Neural cell (in vitro differentiated cells): ENCODE results near the gene CELF5. TPM values are rescaled to one million over a fixed set of nuclear protein-coding genes. Genes with fewer than 3 reads are reported as not detected.

Experiments used
- H2AFZ ChIP-seq: fragments of 200-600, 300-800 bp; sonication (generic), shearing (Covaris generic); 2 replicates; pipeline ENCODE4 v1.6.0; 2014; ENCODE audit warnings: low read depth, mild to moderate bottlenecking, antibody characterized with exemption, low read length, moderate library complexity
- H3F3A ChIP-seq: fragments of 200-600 bp; shearing (Covaris generic); 2 replicates; pipeline ENCODE4 v1.6.1; 2016; ENCODE audit warnings: mild to moderate bottlenecking, moderate library complexity, mixed read lengths, antibody characterized with exemption, low read length; ENCODE audit not compliant: insufficient read depth, poor library complexity, severe bottlenecking
- H3K27ac ChIP-seq: fragments of 200-600, 300-800 bp; sonication (generic), shearing (Covaris generic); 2 replicates; pipeline ENCODE4 v1.5.1; 2014; ENCODE audit warnings: mild to moderate bottlenecking, low read length, moderate library complexity
- H3K27me3 ChIP-seq: fragments of 300-800, 200-600 bp; sonication (generic), shearing (Covaris generic); 2 replicates; pipeline ENCODE4 v1.6.0; 2014; ENCODE audit warnings: mild to moderate bottlenecking, low read depth, low read length, moderate library complexity; ENCODE audit not compliant: insufficient read depth
- H3K36me3 ChIP-seq: fragments of 300-800, 200-600 bp; sonication (generic), shearing (Covaris generic); 2 replicates; pipeline ENCODE4 v1.5.1; 2014; ENCODE audit warnings: mild to moderate bottlenecking, antibody characterized with exemption, low read length, moderate library complexity; ENCODE audit not compliant: insufficient read depth
- H3K4me2 ChIP-seq: fragments of 300-800, 200-600 bp; sonication (generic), shearing (Covaris generic); 2 replicates; pipeline ENCODE4 v1.6.0; 2014; ENCODE audit warnings: mild to moderate bottlenecking, low read length
- H3K4me3 ChIP-seq: fragments of 300-800, 200-600 bp; sonication (generic), shearing (Covaris generic); 2 replicates; pipeline ENCODE4 v1.5.1; 2014; ENCODE audit warnings: mild to moderate bottlenecking, low read length, moderate library complexity
- H3K79me2 ChIP-seq: fragments of 200-600 bp; shearing (Covaris generic); replicated peaks from 2 replicates; pipeline ENCODE4 v1.6.0; 2014; ENCODE audit warnings: mild to moderate bottlenecking, low read length, moderate library complexity; ENCODE audit not compliant: insufficient read depth
- H3K9ac ChIP-seq: fragments of 300-800, 200-600 bp; sonication (generic), shearing (Covaris generic); 2 replicates; pipeline ENCODE4 v1.6.1; 2016; ENCODE audit warnings: mild to moderate bottlenecking, low read length, mixed read lengths
- H3K9me2 ChIP-seq: fragments of 200-600 bp; shearing (Covaris generic); 2 replicates; pipeline ENCODE4 v1.6.1; 2016; ENCODE audit warnings: mild to moderate bottlenecking, low read length, mixed read lengths; ENCODE audit not compliant: insufficient read depth
- H3K9me3 ChIP-seq: fragments of 200-600, 300-800 bp; sonication (generic), shearing (Covaris generic); 2 replicates; pipeline ENCODE4 v1.6.1; 2016; ENCODE audit warnings: mild to moderate bottlenecking, mixed run types, low read length, moderate library complexity, mixed read lengths
- H4K20me1 ChIP-seq: fragments of 200-600 bp; shearing (Covaris generic); 2 replicates; pipeline ENCODE4 v1.6.1; 2016; ENCODE audit warnings: mild to moderate bottlenecking, mixed run types; ENCODE audit not compliant: insufficient read depth
- EP300 ChIP-seq: fragments of 450-650 bp; conservative IDR thresholded peaks from 2 replicates; pipeline ENCODE4 v1.6.1; 2014; ENCODE audit warnings: antibody characterized with exemption, mild to moderate bottlenecking, moderate library complexity; ENCODE audit not compliant: poor library complexity, severe bottlenecking
- EZH2 ChIP-seq: fragments of 200-600, 300-800 bp; shearing (Covaris generic), sonication (generic); IDR thresholded peaks from 2 replicates; pipeline ENCODE4 v1.6.1; 2014; ENCODE audit warnings: antibody characterized with exemption, low read length, borderline replicate concordance, mild to moderate bottlenecking; ENCODE audit not compliant: insufficient read depth, poor library complexity, severe bottlenecking
- MXI1 ChIP-seq: fragments of 450-650 bp; conservative IDR thresholded peaks from 2 replicates; pipeline ENCODE4 v1.6.1; 2014; ENCODE audit warnings: antibody characterized with exemption, mild to moderate bottlenecking; ENCODE audit not compliant: poor library complexity, severe bottlenecking
- POLR2AphosphoS5 ChIP-seq: IDR thresholded peaks from 2 replicates; pipeline ENCODE4 v1.6.1; 2012
- RAD21 ChIP-seq: fragments of 450-650 bp; conservative IDR thresholded peaks from 2 replicates; pipeline ENCODE4 v1.6.1; 2014; ENCODE audit warnings: antibody characterized with exemption, mild to moderate bottlenecking, moderate library complexity
- SMC3 ChIP-seq: fragments of 450-650 bp; conservative IDR thresholded peaks from 2 replicates; pipeline ENCODE4 v1.6.1; 2014; ENCODE audit warnings: antibody characterized with exemption, mild to moderate bottlenecking, moderate library complexity; ENCODE audit not compliant: poor library complexity
- TAF1 ChIP-seq: IDR thresholded peaks from 2 replicates; pipeline ENCODE4 v1.6.1; 2012; ENCODE audit warnings: low read depth
- polyA plus RNA-seq: library from polyadenylated mRNA; depleted of rRNA; stranded (reverse); fragments of >200 nt; gene quantifications from 2 replicates; pipeline ENCODE4 v1.2.3, GENCODE V29; 2014
- TF ChIP-seq, protein P1 (sequence below): fragments of 450-650 bp; IDR thresholded peaks from 2 replicates; pipeline ENCODE4 v1.5.1; 2014; ENCODE audit warnings: antibody characterized with exemption, mild to moderate bottlenecking, moderate library complexity; ENCODE audit not compliant: poor library complexity, severe bottlenecking
- TF ChIP-seq, protein P2 (sequence below): IDR thresholded peaks from 2 replicates; pipeline ENCODE4 v1.6.1; 2012; ENCODE audit warnings: borderline replicate concordance

Gene CELF5
- polyA plus RNA-seq, 1 donor from 2014 or later, result 130 TPM

DNA sequence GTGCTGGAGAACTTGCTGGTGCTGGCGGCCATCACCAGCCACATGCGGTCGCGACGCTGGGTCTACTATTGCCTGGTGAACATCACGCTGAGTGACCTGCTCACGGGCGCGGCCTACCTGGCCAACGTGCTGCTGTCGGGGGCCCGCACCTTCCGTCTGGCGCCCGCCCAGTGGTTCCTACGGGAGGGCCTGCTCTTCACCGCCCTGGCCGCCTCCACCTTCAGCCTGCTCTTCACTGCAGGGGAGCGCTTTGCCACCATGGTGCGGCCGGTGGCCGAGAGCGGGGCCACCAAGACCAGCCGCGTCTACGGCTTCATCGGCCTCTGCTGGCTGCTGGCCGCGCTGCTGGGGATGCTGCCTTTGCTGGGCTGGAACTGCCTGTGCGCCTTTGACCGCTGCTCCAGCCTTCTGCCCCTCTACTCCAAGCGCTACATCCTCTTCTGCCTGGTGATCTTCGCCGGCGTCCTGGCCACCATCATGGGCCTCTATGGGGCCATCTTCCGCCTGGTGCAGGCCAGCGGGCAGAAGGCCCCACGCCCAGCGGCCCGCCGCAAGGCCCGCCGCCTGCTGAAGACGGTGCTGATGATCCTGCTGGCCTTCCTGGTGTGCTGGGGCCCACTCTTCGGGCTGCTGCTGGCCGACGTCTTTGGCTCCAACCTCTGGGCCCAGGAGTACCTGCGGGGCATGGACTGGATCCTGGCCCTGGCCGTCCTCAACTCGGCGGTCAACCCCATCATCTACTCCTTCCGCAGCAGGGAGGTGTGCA is 45.3 kb upstream of the CELF5 start:
- Histone ChIP-seq H3K27me3 (no peaks in the 10 kb centered on the region), H3K4me3 (no peak overlapping the region), H3K9me3 (no peaks in the 10 kb centered on the region), H3K9ac (no peak overlapping the region), H3K4me2 (no peak overlapping the region), H3K36me3 (no peaks in the 10 kb centered on the region), H3K9me2 (no peaks in the 10 kb centered on the region), H4K20me1 (no peaks in the 10 kb centered on the region), H2AFZ (no peak overlapping the region), H3F3A (no peaks in the 10 kb centered on the region), H3K79me2 (no peaks in the 10 kb centered on the region), H3K27ac (no peak overlapping the region)
- no peak for TF ChIP-seq EZH2
- TF ChIP-seq EP300, result no peak
- TF ChIP-seq SMC3, result no peak
- TF ChIP-seq TAF1, result no peak
- TF ChIP-seq, protein P1, sequence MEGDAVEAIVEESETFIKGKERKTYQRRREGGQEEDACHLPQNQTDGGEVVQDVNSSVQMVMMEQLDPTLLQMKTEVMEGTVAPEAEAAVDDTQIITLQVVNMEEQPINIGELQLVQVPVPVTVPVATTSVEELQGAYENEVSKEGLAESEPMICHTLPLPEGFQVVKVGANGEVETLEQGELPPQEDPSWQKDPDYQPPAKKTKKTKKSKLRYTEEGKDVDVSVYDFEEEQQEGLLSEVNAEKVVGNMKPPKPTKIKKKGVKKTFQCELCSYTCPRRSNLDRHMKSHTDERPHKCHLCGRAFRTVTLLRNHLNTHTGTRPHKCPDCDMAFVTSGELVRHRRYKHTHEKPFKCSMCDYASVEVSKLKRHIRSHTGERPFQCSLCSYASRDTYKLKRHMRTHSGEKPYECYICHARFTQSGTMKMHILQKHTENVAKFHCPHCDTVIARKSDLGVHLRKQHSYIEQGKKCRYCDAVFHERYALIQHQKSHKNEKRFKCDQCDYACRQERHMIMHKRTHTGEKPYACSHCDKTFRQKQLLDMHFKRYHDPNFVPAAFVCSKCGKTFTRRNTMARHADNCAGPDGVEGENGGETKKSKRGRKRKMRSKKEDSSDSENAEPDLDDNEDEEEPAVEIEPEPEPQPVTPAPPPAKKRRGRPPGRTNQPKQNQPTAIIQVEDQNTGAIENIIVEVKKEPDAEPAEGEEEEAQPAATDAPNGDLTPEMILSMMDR, result no peak
- no peak for TF ChIP-seq POLR2AphosphoS5
- no peak for TF ChIP-seq MXI1
- no peak for TF ChIP-seq RAD21
- TF ChIP-seq, protein P2, sequence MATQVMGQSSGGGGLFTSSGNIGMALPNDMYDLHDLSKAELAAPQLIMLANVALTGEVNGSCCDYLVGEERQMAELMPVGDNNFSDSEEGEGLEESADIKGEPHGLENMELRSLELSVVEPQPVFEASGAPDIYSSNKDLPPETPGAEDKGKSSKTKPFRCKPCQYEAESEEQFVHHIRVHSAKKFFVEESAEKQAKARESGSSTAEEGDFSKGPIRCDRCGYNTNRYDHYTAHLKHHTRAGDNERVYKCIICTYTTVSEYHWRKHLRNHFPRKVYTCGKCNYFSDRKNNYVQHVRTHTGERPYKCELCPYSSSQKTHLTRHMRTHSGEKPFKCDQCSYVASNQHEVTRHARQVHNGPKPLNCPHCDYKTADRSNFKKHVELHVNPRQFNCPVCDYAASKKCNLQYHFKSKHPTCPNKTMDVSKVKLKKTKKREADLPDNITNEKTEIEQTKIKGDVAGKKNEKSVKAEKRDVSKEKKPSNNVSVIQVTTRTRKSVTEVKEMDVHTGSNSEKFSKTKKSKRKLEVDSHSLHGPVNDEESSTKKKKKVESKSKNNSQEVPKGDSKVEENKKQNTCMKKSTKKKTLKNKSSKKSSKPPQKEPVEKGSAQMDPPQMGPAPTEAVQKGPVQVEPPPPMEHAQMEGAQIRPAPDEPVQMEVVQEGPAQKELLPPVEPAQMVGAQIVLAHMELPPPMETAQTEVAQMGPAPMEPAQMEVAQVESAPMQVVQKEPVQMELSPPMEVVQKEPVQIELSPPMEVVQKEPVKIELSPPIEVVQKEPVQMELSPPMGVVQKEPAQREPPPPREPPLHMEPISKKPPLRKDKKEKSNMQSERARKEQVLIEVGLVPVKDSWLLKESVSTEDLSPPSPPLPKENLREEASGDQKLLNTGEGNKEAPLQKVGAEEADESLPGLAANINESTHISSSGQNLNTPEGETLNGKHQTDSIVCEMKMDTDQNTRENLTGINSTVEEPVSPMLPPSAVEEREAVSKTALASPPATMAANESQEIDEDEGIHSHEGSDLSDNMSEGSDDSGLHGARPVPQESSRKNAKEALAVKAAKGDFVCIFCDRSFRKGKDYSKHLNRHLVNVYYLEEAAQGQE, result no peak

DNA sequence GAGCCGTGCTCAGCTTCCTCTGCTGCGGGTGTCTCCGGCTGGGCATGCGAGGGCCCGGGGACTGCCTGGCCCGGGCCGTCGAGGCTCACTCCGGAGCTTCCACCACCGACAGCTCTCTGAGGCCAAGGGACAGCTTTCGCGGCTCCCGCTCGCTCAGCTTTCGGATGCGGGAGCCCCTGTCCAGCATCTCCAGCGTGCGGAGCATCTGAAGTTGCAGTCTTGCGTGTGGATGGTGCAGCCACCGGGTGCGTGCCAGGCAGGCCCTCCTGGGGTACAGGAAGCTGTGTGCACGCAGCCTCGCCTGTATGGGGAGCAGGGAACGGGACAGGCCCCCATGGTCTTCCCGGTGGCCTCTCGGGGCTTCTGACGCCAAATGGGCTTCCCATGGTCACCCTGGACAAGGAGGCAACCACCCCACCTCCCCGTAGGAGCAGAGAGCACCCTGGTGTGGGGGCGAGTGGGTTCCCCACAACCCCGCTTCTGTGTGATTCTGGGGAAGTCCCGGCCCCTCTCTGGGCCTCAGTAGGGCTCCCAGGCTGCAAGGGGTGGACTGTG is 44.6 kb upstream of the CELF5 start:
- Histone ChIP-seq H3K36me3 (no peaks in the 10 kb centered on the region), H3K27me3 (no peaks in the 10 kb centered on the region), H3K9ac (no peak overlapping the region), H4K20me1 (no peaks in the 10 kb centered on the region), H3K79me2 (no peaks in the 10 kb centered on the region), H3K9me2 (no peaks in the 10 kb centered on the region), H3K9me3 (no peaks in the 10 kb centered on the region), H3K27ac (no peak overlapping the region), H3K4me2 (no peak overlapping the region), H3F3A (no peaks in the 10 kb centered on the region), H2AFZ (no peak overlapping the region), H3K4me3 (no peak overlapping the region)
- no peak for TF ChIP-seq RAD21
- TF ChIP-seq, protein P2, result no peak
- no peak for TF ChIP-seq EP300
- TF ChIP-seq SMC3, result no peak
- TF ChIP-seq TAF1, result no peak
- TF ChIP-seq POLR2AphosphoS5, result no peak
- TF ChIP-seq EZH2, result no peak
- no peak for TF ChIP-seq MXI1
- TF ChIP-seq, protein P1, result no peak
